Activated CD8-positive, alpha-beta memory T cell treated with anti-CD3 and anti-CD28 coated beads for 24 hours (primary cell): ENCODE results near the gene CYP27B1.
"Not testable (repeated sequence)": the region's sequence is repeated elsewhere in the genome, so short reads cannot be mapped to it uniquely, and the experiment has no call there.

ENCODE experiments used
- DNase-seq: peaks from one replicate; pipeline ENCODE4 v3.0.0-alpha.2; 2020

The CYP27B1 gene

DNA sequence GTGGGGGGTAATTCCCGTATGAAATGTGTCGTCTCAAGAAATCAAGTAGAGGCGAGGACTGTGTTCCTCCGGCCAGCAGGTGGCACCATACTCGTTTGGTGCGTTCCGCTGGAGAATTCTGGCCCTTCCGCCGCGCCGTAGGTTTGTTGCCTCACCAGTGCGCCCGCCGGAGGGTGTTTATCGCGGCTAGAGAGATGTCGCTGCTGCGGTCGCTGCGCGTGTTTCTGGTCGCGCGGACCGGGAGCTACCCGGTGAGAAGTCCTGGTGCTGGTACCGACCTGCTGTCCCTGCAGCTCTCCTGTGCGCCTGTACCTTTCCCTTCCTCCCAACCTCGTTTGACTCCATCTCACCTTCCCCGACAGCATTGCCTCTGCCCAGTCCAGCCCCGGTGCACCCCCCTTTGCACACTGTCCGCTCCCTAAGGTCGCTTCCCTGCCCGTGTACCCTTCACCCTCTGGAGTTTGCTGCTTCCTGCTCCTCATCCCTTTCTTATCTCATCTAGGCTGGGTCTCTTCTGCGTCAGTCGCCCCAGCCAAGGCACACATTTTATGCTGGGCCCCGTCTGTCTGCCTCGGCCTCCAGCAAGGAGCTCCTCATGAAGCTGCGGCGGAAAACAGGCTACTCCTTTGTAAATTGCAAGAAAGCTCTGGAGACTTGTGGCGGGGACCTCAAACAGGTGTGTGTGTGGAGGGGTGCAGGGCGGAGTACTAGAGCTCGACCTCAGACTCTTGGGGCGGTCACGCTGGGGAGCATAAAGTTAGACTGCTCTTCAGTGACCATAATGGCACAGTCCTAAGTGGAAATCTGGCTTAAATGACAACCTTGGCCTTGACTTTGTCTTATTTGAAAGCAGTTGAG lies 16.0 kb upstream of the CYP27B1 start, which contains the start of gene TSFM:
Gene TSFM (plus strand): TSS at position 180 of the 858 bp plus-strand sequence. CDS start 15 bp downstream, at position 195.
- peak; percentile 99 for DNase-seq

DNA sequence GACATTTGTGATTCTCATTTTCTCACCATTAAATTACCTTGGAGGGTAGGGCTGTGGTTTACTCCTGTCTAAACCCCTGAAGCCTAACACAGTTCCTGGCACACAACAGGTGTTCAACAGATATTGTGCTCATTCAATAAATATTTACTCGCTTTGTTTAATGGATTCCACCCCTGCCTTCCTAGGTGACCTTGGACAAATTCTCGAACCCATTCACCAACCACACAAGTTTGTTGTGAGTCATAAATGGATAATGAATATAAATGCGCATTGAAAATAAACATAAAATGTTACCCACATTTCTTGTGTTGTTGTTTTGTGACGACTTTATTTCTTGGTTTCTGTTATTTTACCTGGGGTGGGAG lies 15.3 kb upstream of the CYP27B1 start:
- DNase-seq, result no peak

DNA sequence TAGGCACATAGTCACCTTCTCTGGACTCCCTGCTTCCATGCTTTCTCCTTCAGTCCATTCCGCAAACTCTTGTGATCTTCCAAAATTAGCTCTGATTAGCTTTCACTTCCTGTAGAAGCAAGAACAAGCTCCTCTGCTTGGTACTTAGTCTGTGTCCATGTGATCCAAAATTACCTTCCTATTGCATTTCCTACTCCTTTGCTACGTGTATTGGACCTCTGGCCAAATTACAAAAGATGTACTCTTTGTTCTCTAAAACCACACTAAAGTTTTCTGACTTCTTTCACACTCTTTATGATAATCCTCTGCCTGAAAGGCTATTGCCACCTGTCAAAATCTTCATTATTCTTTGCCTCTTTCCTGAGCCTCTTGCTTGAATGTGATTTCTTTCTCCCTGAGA lies 14.9 kb upstream of the CYP27B1 start:
- DNase-seq, result no peak

DNA sequence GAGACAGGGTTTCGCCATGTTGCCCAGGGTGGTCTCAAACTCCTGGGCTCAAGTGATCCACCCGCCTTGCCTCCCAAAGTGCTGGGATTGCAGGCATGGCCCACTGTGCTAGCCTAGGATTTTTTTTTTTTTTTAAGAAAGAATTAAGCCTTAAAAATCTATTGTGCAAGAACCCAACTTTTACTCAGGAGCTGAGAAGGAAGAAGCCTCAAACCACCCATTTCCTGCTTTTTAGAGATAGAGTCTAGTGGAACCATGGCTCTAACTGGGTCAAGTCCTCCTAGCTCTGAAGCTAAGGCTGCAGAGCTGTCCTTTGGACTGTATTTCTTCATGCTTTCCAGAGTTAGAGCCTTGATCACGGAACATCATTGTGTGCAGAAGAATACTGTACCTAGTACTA lies 14.4 kb upstream of the CYP27B1 start:
- DNase-seq, result no peak

DNA sequence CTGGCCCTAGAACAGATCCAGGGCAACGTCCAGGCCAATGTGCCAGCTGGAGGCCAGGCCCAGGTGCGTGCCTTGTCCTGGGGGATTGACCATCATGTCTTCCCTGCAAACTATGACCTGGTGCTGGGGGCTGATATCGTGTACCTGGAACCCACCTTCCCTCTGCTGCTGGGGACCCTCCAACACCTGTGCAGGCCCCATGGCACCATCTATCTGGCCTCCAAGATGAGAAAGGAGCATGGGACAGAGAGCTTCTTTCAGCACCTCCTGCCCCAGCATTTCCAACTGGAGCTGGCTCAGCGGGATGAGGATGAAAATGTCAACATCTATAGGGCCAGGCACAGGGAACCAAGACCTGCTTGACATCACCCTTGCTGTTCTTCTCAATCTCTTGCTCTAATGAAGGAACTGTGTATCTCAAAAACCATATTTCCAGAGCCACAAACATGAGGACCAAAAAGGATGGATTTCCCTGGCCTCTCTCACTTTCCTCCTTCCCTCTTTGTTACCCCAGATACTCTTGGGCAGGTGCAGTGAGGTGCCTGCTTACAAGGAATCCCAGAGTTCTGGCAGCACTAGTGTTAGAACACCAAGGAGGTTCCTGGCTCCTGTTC lies 13.5 kb upstream of the CYP27B1 start:
- no peak for DNase-seq

DNA sequence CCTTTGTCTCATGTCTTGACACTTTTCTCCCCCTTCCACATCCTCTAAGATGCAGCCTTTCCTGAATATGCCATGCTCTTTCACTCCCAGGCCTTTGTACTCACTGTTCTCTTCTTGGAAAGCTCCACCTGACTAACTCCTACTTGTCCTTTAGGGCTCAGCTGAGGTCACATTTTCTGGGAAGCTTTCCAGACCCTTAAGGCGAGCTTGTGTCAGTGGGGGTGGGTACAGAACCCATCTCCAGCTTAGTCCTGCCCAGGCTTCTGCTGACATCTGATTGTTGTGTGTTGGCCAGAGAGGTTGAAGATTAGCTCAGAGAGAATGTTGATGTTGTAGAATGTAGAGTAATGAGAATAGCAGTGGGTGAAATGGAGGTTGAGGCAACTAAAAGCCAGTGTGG lies 12.9 kb upstream of the CYP27B1 start:
- no peak for DNase-seq

DNA sequence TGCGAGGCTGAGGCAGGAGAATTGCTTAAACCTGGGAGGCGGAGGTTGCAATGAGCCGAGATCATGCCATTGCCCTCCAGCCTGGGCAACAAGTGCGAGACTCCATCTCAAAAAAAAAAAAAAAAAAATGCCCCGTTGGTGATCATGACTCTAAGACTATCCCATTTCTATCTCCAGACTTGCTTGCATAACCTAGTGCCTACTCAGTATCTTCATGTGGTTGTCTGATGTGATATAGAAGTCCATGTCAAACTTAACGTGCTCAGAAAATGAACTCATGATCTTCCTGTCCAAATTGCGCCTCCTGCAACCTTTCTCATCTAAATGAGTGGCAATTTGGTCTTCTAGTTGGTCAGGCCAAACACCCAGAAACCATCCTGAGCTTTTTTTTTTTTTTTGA lies 11.0 kb upstream of the CYP27B1 start:
- no peak for DNase-seq

DNA sequence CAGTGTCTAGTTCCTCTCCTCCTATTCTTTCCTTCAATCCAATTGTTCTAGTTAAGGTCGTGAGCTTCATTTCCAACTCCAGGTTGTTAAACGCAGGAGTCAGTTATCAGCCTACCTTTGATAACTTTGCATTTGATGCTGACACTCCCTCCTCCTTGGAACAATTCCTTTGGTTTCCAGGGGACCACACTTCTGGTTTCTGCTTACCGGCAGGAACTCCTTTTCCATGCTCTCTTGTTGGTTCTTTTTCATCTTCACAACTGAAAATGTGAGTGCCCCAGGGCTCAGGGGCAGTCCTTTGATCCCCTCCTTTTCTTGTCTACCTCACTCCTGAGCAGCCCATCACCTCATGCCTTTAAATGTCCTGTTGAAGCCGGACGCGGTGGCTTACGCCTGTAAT lies 10.5 kb upstream of the CYP27B1 start:
- DNase-seq, result no peak

DNA sequence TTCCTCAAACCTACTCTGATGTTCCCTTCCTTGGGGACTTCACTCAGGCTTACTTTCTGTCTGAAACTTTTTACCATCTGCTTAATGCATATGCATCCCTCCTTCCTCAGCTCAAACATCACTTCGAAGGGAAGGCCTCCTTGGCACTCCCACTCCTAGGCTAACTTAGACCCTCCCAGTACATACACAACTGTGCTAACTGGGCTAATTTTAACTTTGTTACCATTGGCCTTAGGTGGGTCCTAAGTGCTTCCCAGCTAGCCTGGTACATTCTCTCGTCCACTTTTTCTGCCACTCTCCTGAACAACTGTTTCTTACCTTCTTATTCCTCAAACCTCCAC lies 9.3 kb upstream of the CYP27B1 start:
- no peak for DNase-seq

DNA sequence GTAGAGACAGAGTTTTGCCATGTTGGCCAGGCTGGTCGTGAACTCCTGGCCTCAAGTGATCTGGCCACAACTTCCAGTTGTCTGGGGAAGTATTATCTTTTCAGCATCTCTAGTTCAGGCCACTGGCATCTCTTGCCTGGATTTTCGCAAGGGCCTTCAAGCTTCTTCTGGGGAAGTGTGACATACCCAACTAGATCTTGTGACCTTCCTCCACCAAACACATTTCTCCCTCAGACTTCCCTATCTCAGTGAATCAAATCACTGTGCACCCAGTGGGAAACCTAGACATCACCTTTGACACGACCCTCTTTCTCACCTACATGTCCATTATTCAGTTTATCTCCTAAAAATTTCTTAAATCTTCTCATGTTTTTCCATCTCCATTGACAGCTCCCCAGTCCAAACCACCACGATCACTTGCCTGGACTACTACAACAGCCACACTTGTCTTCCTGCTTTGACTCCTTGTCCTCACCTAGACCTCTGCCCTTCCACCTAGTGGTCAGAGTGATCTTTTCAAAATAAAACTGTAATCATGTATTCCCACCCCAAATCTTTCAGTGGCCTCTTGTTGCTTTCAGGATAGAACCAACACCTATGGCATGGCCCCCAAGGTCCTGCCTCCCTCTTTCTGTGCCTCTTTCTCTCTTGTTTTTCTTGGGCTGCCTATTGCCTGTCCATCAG lies 8.8 kb upstream of the CYP27B1 start:
- no peak for DNase-seq

DNA sequence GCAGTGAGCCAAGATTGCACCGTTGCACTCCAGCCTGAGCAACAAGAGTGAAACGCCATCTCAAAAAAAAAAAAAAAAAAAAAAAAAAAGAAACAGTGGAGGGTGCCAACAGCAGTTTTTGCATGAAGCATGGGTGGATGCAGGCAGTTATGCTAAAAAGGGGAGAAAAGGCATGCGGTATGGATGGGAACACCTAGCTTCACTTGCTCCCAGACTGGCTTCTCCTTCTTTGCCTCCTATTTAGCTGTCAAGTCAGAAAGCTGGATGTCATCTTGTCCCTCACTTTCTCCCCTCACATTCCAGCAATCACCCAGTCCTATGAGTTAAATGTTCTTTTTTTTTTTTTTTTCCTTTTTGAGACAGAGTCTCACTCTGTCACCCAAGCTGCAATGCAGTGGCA lies 8.2 kb upstream of the CYP27B1 start:
- DNase-seq, result no peak

DNA sequence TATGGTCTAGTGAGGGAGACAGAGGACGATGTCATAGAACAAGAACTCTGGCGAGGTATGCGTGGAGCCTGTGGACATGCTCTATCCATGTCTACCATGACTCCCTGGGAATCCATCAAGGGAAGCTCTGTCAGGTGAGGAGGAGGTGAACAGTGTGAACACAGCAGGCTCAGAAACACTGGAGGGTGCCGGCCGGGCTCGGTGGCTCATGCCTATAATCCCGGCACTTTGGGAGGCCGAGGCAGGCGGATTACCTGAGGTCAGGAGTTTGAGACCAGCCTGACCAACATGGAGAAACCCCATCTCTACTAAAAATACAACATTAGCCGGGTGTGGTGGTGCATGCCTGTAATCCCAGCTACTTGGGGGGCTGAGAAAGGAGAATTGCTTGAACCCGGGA lies 7.8 kb upstream of the CYP27B1 start:
- not testable (repeated sequence) for DNase-seq

DNA sequence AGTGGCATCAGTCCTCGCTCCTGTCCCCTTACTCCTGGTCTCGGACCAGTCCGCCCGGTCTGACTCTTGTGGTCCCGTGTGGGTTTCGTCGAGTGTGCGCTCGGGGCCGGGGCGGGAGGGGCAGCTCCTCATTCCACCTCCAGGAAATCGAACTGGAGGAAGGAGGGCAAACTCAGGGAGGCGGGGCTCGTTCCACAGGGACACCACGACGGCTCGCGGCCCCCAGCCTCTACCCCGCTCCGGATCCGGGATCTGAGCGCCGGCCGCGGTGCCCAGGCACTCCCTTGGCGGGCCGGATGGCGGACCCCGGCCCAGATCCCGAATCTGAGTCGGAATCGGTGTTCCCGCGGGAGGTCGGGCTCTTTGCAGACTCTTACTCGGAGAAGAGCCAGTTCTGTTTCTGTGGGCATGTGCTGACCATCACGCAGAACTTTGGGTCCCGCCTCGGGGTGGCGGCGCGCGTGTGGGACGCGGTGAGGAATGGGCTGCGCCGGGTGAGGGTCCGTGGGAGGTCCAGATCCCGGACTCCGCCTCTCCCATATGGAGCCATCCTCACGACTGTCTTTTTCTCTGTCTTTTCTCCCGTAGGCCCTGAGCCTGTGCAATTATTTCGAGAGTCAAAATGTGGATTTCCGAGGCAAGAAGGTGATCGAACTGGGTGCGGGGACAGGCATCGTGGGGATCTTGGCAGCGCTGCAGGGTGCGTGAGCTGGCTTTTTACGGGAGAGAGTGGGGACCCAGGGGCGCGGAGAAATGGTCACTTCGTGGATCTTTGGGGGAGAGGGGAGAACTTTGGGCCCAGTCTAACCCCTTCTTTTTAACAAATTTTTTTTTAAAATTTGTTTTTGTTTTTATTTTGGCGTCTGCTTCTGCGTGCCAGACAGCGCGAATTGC lies 5.8 kb upstream of the CYP27B1 start, which contains the start of gene EEF1AKMT3:
Gene EEF1AKMT3 (plus strand): TSS at position 186 of the 894 bp plus-strand sequence. CDS start 111 bp downstream, at position 297.
- no peak for DNase-seq

DNA sequence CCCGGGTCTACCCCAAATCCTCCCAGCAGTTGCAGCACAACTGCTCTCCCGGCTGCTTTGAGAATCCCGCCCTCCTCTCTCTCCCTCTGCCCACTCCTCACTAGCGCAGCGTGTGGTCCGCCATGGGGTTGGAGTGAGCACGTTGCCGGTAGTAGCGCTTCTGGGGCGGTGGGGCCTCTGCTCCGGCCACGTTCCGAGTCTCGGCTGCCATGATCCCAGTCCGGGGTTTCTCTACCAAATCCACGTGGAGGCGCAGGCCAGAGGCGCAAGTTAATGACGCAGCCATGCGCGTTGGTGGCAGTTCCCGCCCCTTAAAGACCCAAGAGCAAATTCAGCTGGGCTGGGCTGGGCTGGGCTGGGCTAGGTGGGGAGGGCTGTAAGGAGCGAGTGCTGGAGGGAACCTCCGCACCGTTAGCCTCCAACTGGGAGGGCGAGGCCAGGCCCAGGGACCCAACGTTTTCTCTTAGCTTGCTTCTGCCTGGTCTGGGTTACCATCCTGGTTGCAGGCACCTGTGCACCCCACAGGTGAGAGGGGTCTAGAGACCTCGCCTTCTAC lies 5.1 kb upstream of the CYP27B1 start, which contains the start of gene METTL1:
Gene METTL1 (minus strand): TSS at position 233 of the 556 bp plus-strand sequence. CDS start 22 bp downstream, at position 211.
- DNase-seq, result peak; percentile 98

DNA sequence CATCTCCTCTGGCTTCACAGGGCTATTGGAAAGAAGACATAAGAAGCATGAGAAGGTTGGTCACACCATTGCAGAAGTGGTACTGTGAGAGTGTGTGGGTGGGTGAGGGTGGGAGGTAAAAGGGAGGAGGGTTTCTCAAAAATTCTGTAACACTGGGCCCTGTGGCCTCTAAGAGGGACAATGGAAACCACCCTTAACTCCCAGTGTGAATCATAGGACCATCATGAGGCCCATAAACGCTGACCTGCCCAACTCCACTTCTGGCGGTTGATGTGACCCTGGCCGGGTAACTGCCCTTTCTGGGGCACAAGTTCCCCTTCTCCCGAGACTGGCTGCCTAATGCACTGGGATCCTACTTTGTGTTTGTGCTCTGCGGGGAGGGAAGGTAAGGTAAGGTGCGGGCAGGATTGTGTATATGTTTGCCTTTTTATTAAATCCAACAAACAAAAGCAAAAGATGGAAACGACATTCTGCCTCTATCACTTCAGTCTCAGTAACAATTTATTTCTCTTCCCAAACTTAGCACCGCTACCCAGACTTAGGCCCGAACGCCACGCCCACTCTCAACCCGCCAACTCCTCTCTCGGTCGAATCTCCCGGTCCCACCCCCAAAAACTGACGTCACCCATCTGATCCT lies 4.5 kb upstream of the CYP27B1 start:
- DNase-seq, result no peak

DNA sequence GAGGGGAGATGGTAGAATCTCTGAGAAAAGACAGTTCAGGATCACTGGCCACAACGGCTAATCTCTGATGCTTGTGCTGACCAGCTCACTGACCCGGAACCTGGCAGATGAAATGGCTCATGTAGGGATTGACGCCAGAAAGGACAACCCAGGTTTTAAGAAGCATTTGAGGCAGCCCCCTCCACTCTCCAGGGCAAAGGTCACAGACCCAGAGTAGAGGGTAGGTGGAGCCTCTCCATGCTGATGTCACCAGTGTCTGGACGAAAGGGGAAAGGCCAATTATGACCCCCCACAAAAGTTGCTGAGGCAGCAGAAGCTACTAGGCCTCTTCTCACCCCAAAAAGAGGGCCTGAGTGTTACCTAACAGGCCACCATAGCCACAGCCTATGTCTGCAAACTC lies 3.9 kb upstream of the CYP27B1 start:
- DNase-seq, result no peak

DNA sequence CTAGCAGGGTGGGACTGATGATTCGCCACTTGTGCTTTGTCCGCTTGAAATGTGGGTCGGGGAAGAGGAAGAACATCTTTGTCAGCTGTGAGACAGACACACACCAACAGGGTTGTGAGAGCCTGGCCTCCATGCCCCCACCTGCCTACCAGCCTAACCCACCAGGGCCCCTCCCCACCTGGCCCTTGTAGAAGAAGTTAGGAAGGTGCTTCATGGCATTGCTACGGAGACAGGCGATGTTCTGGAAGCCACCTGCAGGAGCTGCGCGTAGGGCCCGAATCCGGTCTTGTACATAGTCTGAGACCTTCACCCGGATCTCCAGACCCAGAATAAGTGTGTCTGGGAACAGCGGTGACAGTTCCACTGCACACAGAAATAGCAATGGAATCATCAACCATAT lies 2.7 kb upstream of the CYP27B1 start:
- no peak for DNase-seq

DNA sequence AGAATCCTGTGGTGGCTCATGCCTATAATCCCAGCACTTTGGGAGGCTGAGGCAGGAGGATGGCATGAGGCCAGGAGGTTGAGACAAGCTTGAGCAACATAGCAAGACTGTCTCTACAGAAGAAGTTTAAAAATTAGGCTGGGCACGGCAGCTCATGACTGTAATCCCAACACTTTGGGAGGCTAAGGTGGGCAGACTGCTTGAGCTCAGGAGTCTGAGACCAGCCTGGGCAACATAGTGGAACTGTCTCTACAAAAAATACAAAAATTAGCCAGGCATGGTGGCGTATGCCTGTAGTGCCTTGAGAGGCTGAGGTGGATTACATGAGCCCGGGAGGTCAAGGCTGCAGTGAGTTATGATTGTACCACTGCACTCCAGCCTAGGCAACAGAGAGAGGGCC lies 998 bp upstream of the CYP27B1 start:
- DNase-seq, result no peak

DNA sequence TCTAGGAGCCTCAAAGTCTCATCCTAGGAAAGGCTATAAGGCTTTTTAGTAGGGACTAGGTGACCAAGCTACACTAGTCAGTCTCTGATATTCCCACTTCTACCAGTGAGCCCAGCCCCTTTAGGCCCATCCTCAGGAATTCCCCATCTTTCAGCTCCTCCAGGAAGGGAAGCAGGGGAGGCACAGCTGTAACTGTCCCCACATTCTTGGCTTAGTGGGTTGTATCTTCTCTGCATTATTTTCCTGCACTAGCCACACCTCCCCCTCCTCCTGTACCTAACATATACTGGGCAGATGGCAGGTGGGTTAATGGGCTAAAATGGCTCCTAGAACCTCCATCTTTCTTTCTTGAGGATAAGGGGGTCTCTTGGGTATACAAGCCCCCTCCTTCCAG lies 424 bp upstream of the CYP27B1 start:
- no peak for DNase-seq

DNA sequence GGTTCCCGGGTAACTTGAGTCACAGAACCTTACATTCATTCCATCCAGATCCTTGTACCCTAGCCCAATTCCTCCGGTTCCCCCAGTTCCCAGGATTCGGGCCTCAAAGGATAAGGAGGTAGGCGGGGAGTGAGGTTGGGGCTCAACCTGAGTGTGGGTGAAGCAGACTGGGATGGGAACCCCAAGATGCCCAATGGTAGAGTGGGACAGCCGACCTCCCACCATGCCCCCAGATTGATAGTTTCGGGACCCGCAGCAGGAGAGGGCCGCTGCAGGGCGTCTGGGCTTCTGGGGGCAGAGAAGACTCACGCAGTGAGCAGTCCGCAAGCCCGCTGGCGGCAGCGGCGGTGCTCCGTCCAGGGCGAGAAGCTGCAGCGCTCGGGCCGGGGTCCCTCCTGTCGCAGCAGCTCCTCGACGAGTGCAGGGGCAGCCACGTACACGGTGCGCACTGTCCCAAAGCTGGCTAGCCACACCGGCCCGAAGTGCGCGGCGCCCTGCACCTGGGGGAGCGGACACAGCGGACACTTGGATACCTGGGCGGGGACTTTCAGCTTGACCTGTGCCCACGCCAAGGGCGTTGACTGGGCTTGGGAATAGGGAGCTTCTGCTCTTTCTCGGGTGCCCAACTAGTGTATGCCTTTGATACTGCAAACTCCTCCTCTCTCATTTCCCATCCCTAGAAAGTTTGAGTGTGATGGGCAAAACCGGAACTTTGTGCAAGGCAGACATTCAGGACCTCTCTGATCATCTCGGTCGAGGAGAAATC lies 997 bp downstream of the CYP27B1 start:
- peak; percentile 68 for DNase-seq
